Mucosa of rectum (tissue), 2 donors: ENCODE results near the gene TNKS1BP1.
"Not testable (repeated sequence)": the region's sequence is repeated elsewhere in the genome, so short reads cannot be mapped to it uniquely, and the experiment has no call there.

Source experiments
- H3K27ac ChIP-seq, 2 donors: one replicate each; pipeline ENCODE4 v1.7.0; 2013; ENCODE audit warnings: inconsistent platforms in 2 of 2, low read depth in 2 of 2, low read length in 2 of 2
- H3K27me3 ChIP-seq, 2 donors: one replicate each; pipeline ENCODE4 v1.7.0; 2013; ENCODE audit warnings: low read length in 2 of 2; ENCODE audit not compliant: control insufficient read depth in 2 of 2, insufficient read depth in 2 of 2
- H3K36me3 ChIP-seq, 2 donors: one replicate each; pipeline ENCODE4 v1.7.0; 2013; ENCODE audit warnings: low read length in 2 of 2; ENCODE audit not compliant: control insufficient read depth in 2 of 2, insufficient read depth in 2 of 2
- H3K4me1 ChIP-seq, 2 donors: one replicate each; pipeline ENCODE4 v1.7.0; 2013; ENCODE audit warnings: low read length in 2 of 2, mild to moderate bottlenecking in 1 of 2; ENCODE audit not compliant: control insufficient read depth in 2 of 2, insufficient read depth in 2 of 2
- H3K4me3 ChIP-seq, 2 donors: one replicate each; pipeline ENCODE4 v1.7.0; 2013; ENCODE audit warnings: low read length in 2 of 2
- H3K9ac ChIP-seq, 2 donors: one replicate each; pipeline ENCODE4 v1.7.0; 2013; ENCODE audit warnings: low read length in 2 of 2, low read depth in 1 of 2, mild to moderate bottlenecking in 1 of 2
- H3K9me3 ChIP-seq, 2 donors: one replicate each; pipeline ENCODE4 v1.7.0; 2013; ENCODE audit warnings: low read length in 2 of 2; ENCODE audit not compliant: control insufficient read depth in 2 of 2
- donor health status: healthy.
- donor health status: Normal muscosa, but diverticular disease.

The TNKS1BP1 gene

GRCh38 chr11:57361420-57361819 lies 36.7 kb upstream of the TNKS1BP1 start:
- not testable (repeated sequence) for H3K9me3 ChIP-seq, H3K4me3 ChIP-seq, H3K27ac ChIP-seq, H3K4me1 ChIP-seq, H3K9ac ChIP-seq, H3K27me3 ChIP-seq, H3K36me3 ChIP-seq

DNA sequence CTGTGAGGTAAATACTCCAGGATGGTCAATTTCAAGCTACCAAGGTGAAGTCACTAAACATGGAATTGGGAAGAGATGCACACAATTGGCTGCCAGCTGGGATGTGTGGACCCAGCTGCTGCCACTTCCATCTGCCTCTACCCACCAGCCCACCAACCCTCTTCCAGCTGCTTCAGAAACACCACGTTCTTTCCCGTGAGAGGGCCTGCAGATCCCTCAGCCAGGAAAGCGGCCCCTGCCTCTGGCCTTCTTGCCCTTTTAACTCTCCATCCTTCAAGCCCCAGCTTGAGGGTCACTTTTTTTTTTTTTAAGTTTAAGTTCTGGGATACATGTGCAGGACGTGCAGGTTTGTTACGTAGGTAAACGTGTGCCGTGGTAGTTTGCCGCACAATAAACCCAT lies 36.2 kb upstream of the TNKS1BP1 start:
- Histone ChIP-seq H3K36me3 (no peaks in the 10 kb centered on the region), H3K27ac (no peak overlapping the region), H3K9ac (no peak overlapping the region), H3K4me1 (no peaks in the 10 kb centered on the region), H3K9me3 (no peaks in the 10 kb centered on the region), H3K4me3 (no peak overlapping the region), H3K27me3 (peaks cover 0 to 5% of the 10 kb centered on the region in 2 donors)

- H3K27me3 ChIP-seq: peaks cover 0 to 2% of the 10 kb centered on the region in 2 donors
- no peaks in the 10 kb centered on the region for H3K36me3 ChIP-seq
- H3K4me1 ChIP-seq: no peaks in the 10 kb centered on the region
- no peaks in the 10 kb centered on the region for H3K9me3 ChIP-seq
- H3K9ac ChIP-seq: no peak overlapping the region
- H3K4me3 ChIP-seq: no peak overlapping the region
- H3K27ac ChIP-seq: no peak overlapping the region
These were observed 35.3 kb upstream of the TNKS1BP1 start for GRCh38 chr11:57359896-57360690.

DNA sequence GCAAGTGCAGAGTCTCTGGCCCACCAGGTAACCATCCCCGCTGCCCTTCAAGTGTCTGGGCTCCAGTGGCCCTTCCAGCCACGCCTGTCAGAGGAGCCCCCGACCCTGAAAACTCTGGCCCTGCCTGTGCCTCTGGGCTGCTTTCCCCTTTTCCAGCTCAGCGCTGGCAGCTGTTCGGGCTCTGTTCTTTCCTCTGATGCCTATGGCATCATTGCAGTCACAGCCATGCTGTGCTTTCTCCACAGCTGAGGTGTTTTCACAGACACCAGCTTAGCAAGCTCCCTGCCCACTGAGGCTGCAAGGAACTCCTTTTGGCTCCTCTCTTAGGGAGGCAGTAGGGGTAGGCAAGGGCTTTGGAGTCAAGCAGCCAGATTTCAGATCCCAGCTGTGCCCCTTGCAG lies 34.6 kb upstream of the TNKS1BP1 start:
- H3K36me3 ChIP-seq: no peaks in the 10 kb centered on the region
- H3K4me3 ChIP-seq: no peak overlapping the region
- no peaks in the 10 kb centered on the region for H3K4me1 ChIP-seq
- H3K9me3 ChIP-seq: no peaks in the 10 kb centered on the region
- no peak overlapping the region for H3K9ac ChIP-seq
- peaks cover 0 to 2% of the 10 kb centered on the region in 2 donors for H3K27me3 ChIP-seq
- H3K27ac ChIP-seq: no peak overlapping the region

DNA sequence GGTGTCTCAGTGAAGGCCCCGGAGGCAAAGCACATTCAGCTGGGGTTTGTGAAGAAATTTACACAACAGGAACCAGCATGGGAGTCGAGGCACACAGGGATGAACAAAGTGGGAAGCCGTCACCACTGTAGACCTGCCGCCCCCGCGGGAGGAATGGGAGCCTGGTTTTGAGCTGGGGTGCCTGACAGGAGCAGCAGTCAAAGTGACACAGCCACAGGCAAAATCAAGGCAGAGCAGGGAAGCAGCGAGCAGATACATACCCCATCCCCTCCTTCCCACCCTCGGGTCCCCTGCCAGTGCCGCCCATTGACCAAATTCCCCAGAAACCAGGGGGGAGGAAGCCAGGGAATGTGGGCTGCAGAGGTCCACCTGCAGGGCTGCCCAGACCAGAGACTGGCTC lies 34.2 kb upstream of the TNKS1BP1 start:
- no peaks in the 10 kb centered on the region for H3K36me3 ChIP-seq
- H3K27ac ChIP-seq: no peak overlapping the region
- no peak overlapping the region for H3K9ac ChIP-seq
- H3K9me3 ChIP-seq: no peaks in the 10 kb centered on the region
- H3K4me1 ChIP-seq: no peaks in the 10 kb centered on the region
- H3K27me3 ChIP-seq: peaks cover 0 to 2% of the 10 kb centered on the region in 2 donors
- H3K4me3 ChIP-seq: no peak overlapping the region

GRCh38 chr11:57358543-57358961 lies 33.8 kb upstream of the TNKS1BP1 start:
- Histone ChIP-seq H3K27me3 (no peaks in the 10 kb centered on the region), H3K27ac (no peak overlapping the region), H3K4me1 (no peaks in the 10 kb centered on the region), H3K9ac (no peak overlapping the region), H3K36me3 (no peaks in the 10 kb centered on the region), H3K9me3 (no peaks in the 10 kb centered on the region), H3K4me3 (no peak overlapping the region)

- Histone ChIP-seq H3K4me3 (no peak overlapping the region), H3K27me3 (peaks cover 0 to under 1% of the 10 kb centered on the region in 2 donors), H3K9me3 (no peaks in the 10 kb centered on the region), H3K27ac (no peak overlapping the region), H3K9ac (no peak overlapping the region), H3K4me1 (no peaks in the 10 kb centered on the region), H3K36me3 (no peaks in the 10 kb centered on the region)
These were observed 33.1 kb upstream of the TNKS1BP1 start for GRCh38 chr11:57357856-57358255.

DNA sequence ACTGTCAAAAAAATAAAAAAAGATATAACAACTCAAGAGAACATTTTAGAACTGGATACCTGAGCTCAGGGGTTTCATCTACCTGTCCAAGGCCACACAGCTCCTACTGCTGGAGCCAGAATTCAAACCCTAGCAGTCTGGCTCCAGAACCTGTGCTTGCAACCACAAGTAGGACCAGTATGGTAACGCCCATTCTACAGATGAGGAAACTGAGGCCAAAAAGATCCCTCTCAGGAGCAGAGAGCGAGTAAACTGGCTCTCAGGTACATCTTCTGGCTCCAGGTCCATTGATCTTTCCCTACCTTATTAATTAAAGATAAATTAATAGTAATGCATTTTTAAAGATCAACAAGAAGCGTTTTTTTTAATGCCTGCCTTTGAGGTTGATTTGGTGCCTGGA lies 32.6 kb upstream of the TNKS1BP1 start:
- Histone ChIP-seq H3K27me3 (peaks cover 0 to 3% of the 10 kb centered on the region in 2 donors), H3K4me1 (no peaks in the 10 kb centered on the region), H3K27ac (no peak overlapping the region), H3K36me3 (no peaks in the 10 kb centered on the region), H3K4me3 (no peak overlapping the region), H3K9ac (no peak overlapping the region), H3K9me3 (no peaks in the 10 kb centered on the region)

- no peak overlapping the region for H3K27ac ChIP-seq
- no peaks in the 10 kb centered on the region for H3K4me1 ChIP-seq
- H3K27me3 ChIP-seq: peaks cover 0 to 3% of the 10 kb centered on the region in 2 donors
- no peak overlapping the region for H3K4me3 ChIP-seq
- no peaks in the 10 kb centered on the region for H3K9me3 ChIP-seq
- no peak overlapping the region for H3K9ac ChIP-seq
- no peaks in the 10 kb centered on the region for H3K36me3 ChIP-seq
These were observed 31.5 kb upstream of the TNKS1BP1 start for GRCh38 chr11:57356268-57356667.

DNA sequence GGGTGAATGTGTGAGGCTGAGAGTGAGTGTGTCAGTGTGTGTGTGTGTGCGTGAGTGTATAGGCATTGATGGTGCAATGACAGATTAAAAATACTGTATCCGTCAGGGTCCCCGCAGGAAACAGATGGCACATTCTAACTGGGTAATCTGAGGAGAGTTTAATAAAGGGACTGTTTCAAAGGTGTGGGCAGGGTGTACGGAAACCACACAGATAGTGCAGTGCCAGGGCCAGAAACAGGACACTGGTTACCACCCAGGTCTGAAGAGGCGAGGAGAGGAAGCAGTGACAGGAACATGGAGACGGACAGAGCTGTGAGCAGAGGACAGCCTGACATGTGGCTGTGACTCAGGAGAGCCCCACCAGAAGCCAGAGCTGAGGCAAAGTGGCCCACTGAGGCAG lies 29.9 kb upstream of the TNKS1BP1 start:
- H3K27me3 ChIP-seq: peaks cover 0 to 3% of the 10 kb centered on the region in 2 donors
- no peak overlapping the region for H3K9ac ChIP-seq
- no peaks in the 10 kb centered on the region for H3K36me3 ChIP-seq
- no peaks in the 10 kb centered on the region for H3K4me1 ChIP-seq
- H3K4me3 ChIP-seq: no peak overlapping the region
- H3K9me3 ChIP-seq: no peaks in the 10 kb centered on the region
- no peak overlapping the region for H3K27ac ChIP-seq
